Heart left ventricle (tissue), 16 donors: ENCODE results near the gene ODAD4. TPM values are rescaled to one million over a fixed set of nuclear protein-coding genes. Genes with fewer than 3 reads are reported as not detected.

Source experiments
- ATAC-seq, 4 donors: fragments of 200-7000 bp; cut with Tn5 transposase; one replicate each; pipeline ENCODE4 v1.9.1; 2020 to 2022; ENCODE audit warnings: moderate library complexity in 4 of 4, mild to moderate bottlenecking in 3 of 4, moderate number of reproducible peaks in 1 of 4
- DNase-seq, 5 donors: peaks; one replicate each; pipeline ENCODE4 v3.0.0-alpha.2; 2020
- H3K27ac ChIP-seq, 12 donors: fragments of 200-600 bp; sonication (generic) in 4 of 12; one replicate each; pipeline versions ENCODE4 v1.5.0 to v1.8.0; 2016 to 2022; ENCODE audit warnings: mild to moderate bottlenecking in 2 of 12
- H3K27me3 ChIP-seq, 9 donors: fragments of 200-600 bp; sonication (generic) in 2 of 9; one replicate each; pipeline versions ENCODE4 v1.5.1 to v1.8.0; 2016 to 2022; ENCODE audit warnings: mild to moderate bottlenecking in 3 of 9
- H3K36me3 ChIP-seq, 9 donors: fragments of 200-600 bp; sonication (generic) in 2 of 9; one replicate each; pipeline versions ENCODE4 v1.5.0 to v1.8.0; 2018 to 2022; ENCODE audit warnings: mild to moderate bottlenecking in 2 of 9
- H3K4me1 ChIP-seq, 12 donors: fragments of 200-600 bp; sonication (generic) in 4 of 12; one replicate each; pipeline versions ENCODE4 v1.5.0 to v1.8.0; 2016 to 2022; ENCODE audit warnings: mild to moderate bottlenecking in 3 of 12
- H3K4me3 ChIP-seq, 12 donors: fragments of 200-600 bp; sonication (generic) in 4 of 12; one replicate each; pipeline versions ENCODE4 v1.5.0 to v1.8.0; 2017 to 2022; ENCODE audit warnings: mild to moderate bottlenecking in 9 of 12, moderate library complexity in 4 of 12
- H3K9me3 ChIP-seq, 12 donors: fragments of 200-600 bp; sonication (generic) in 4 of 12; one replicate each; pipeline versions ENCODE4 v1.5.0 to v1.8.0; 2016 to 2022; ENCODE audit warnings: mild to moderate bottlenecking in 1 of 12
- CTCF ChIP-seq, 12 donors: fragments of 200-600 bp; sonication (generic) in 4 of 12; IDR thresholded peaks; one replicate each; pipeline versions ENCODE4 v1.5.0 to v1.8.0; 2018 to 2022; ENCODE audit warnings: antibody characterized with exemption in 12 of 12, mild to moderate bottlenecking in 5 of 12
- POLR2A ChIP-seq, 2 donors: fragments of 450-650 bp; IDR thresholded peaks; one replicate each; pipeline ENCODE4 v1.6.1; 2017; ENCODE audit warnings: antibody characterized with exemption in 2 of 2, mild to moderate bottlenecking in 2 of 2, moderate library complexity in 2 of 2
- WGBS, 4 donors: extraction: QIAGEN DNeasy Blood & Tissue Kit in 2 of 4; methylation state at CpG; one replicate each; pipeline versions ENCODE4 v1.1.5 to v1.1.7; 2013 to 2018; 5-methylcytosine and 5-hydroxymethylcytosine counted together
- intact Hi-C, 10 donors: fragments of 100-400 bp; cut with DNase I; formaldehyde crosslinking; loops; one replicate each; pipeline versions ENCODE4 v1.11.1 to v1.14.2; 2022
- polyA plus RNA-seq, 2 donors: library from polyadenylated mRNA; stranded (reverse); fragments of 200-250 nt; gene quantifications; one replicate each; pipeline ENCODE4 v1.2.3, GENCODE V29; 2013
- total RNA-seq, 9 donors: library from RNA; depleted of rRNA in 2 of 9; stranded (reverse); fragments of >200 nt in 2 of 9; fragmentation: NEBNext Ultra II Directional in 3 of 9; extraction: Animal tissue kit (Norgen Biotek cat#: 25700) in 3 of 9; gene quantifications; one replicate each; pipeline versions ENCODE4 v1.1.0 to v1.2.4, GENCODE V29; 2016 to 2023
- donor health status: ischemic (EF 13 %, LVEDD 7.1; RV severe dilation, severe dysfunction).
- donor health status: healthy with polysubstance abuse.
- donor health status: DM: no; HTN: yes; CAD: no.
- donor health status: DM: no; HTN: no; CAD: no.
- donor health status: ischemic (EF 25% LVEDD 6.9; RV normal size, moderate dysfunction).
- donor health status: ischemic (EF 25% LVEDD 5.7; RV mildly dilated, moderate dysfunction).
- donor health status: healthy.
- donor health status: DM: yes; HTN: yes; CAD: no.
- donor health status: ischemic (EF 35%, LVEDD 5.7; RV mildly dilated, moderate dysfunction).
- donor health status: nonischemic (EF 11% LVEDD 7.7; RV severe dilation, severe dysfunction).
- donor health status: DM: yes; HTN: yes; CAD: no.
- donor health status: PGD.
- donor health status: ischemic (EF 29% LVEDD 5.4; RV normal size, mild dysfunction).
- donor health status: nonischemic (EF 23%, LVEDD 6.1; RV moderate dilation, normal function).

The ODAD4 gene
- total and polyA plus RNA-seq, 11 donors: 0.38 to 1.2 (median 0.73) TPM; not detected in 1

- ATAC-seq: peak in 1 of 4 donors; percentile 17
- 22 to 55% (median 22%) methylated on average over 19 to 39 of the region's 39 CpGs for WGBS, 4 donors
- peak in 2 of 5 donors; percentile 44 to 69 for DNase-seq
- Histone ChIP-seq H3K27ac (peak overlapping the region; percentile 59 to 94 (median 86)), H3K36me3 (peaks cover 0 to 39% (median 21%) of the 10 kb centered on the region in 9 donors), H3K27me3 (no peaks in the 10 kb centered on the region), H3K9me3 (no peaks in the 10 kb centered on the region), H3K4me3 (peak overlapping the region; percentile 64 to 100 (median 90)), H3K4me1 (peaks cover 0 to 46% (median 27%) of the 10 kb centered on the region in 12 donors)
- intact Hi-C loops: loop anchor here in 8 of 10 donors (2.0 to 10.0 kb wide), 6 partner anchors 45 to 149 kb away; partner anchors contain the start of gene DNAJC7 (in 7 of the 8)
- TF ChIP-seq CTCF (IDR thresholded peaks at IDR 0.05): no peak
- no peak for TF ChIP-seq POLR2A (IDR thresholded peaks at IDR 0.05)
Observed at GRCh38 chr17:41967141-41967920, 36.9 kb downstream of the ODAD4 start.

- peak in 1 of 5 donors; percentile 34 for DNase-seq
- TF ChIP-seq POLR2A (IDR thresholded peaks at IDR 0.05) (no peak), CTCF (IDR thresholded peaks at IDR 0.05) (no peak)
- H3K36me3 ChIP-seq: peaks cover 0 to 46% (median 27%) of the 10 kb centered on the region in 9 donors
- peak overlapping the region in 10 of 12 donors; percentile 79 to 100 (median 92) for H3K4me3 ChIP-seq
- H3K27me3 ChIP-seq: no peaks in the 10 kb centered on the region
- 84 to 89% (median 87%) methylated on average over 22 to 37 of the region's 37 CpGs for WGBS, 4 donors
- peaks cover 0 to 48% (median 31%) of the 10 kb centered on the region in 12 donors for H3K4me1 ChIP-seq
- ATAC-seq: no peak
- intact Hi-C loops: loop anchor here in 8 of 10 donors (2.0 to 10.0 kb wide), 6 partner anchors 44 to 149 kb away; partner anchors contain the start of gene DNAJC7 (in 7 of the 8)
- no peaks in the 10 kb centered on the region for H3K9me3 ChIP-seq
- peak overlapping the region in 5 of 12 donors; percentile 42 to 92 (median 89) for H3K27ac ChIP-seq
Observed at GRCh38 chr17:41967921-41968578, 37.6 kb downstream of the ODAD4 start.

- 84 to 94% (median 92%) methylated on average over 9 to 10 of the region's 10 CpGs for WGBS, 4 donors
- Histone ChIP-seq H3K4me3 (peak overlapping the region in 1 of 12 donors; percentile 91), H3K4me1 (peaks cover 0 to 53% (median 37%) of the 10 kb centered on the region in 12 donors), H3K27me3 (no peaks in the 10 kb centered on the region), H3K27ac (no peak overlapping the region), H3K9me3 (no peaks in the 10 kb centered on the region), H3K36me3 (peaks cover 0 to 52% (median 33%) of the 10 kb centered on the region in 9 donors)
- TF ChIP-seq POLR2A (IDR thresholded peaks at IDR 0.05): no peak
- TF ChIP-seq CTCF (IDR thresholded peaks at IDR 0.05): no peak
- intact Hi-C loops: loop anchor here in 7 of 10 donors (5.0 to 10.0 kb wide), 4 partner anchors 44 to 134 kb away; partner anchors contain the start of gene DNAJC7 (in 6 of the 7)
- no peak for ATAC-seq
- DNase-seq: peak in 1 of 5 donors; percentile 22
Observed at GRCh38 chr17:41968676-41969075, 38.3 kb downstream of the ODAD4 start.
